ENCODE measurements around the gene NR4A1.

The NR4A1 gene

GRCh38 chr12:52018433-52019112, 32.7 kb upstream of the NR4A1 start:
- no peak for DNase-seq (ENCODE audit: low read depth)

DNA sequence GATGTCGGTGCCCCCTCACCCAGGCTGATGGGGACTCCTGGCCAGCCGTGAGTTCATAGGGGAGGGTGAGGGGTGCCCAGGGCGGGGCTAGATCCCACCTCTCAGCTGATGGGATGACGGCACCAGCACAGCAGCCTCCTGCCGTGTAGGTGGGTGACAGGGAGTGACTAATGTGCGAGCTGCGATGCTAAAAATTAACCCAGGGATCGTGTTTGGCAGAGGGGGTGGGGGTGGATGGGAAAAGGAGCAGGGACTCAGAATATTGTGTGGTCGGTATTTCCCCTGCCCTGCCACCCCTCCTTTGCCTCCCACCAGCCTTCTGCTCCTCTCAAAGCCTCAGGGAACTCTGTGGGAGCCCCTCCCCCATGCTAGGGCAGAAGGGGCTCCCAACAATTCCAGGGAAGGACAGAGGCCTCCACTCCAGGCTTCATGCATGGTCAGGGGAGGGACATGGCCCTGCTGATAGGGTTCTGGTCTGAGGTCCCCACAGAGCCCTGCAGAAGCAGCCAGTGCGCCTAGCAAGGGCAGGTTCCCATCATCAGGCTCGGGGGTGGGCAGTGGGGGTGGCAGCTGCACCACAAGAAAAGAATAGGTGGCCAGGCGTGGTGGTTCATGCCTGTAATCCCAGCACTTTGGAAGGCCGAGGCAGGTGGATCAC, 32.0 kb upstream of the NR4A1 start:
- no peak for DNase-seq (ENCODE audit: low read depth)

DNA sequence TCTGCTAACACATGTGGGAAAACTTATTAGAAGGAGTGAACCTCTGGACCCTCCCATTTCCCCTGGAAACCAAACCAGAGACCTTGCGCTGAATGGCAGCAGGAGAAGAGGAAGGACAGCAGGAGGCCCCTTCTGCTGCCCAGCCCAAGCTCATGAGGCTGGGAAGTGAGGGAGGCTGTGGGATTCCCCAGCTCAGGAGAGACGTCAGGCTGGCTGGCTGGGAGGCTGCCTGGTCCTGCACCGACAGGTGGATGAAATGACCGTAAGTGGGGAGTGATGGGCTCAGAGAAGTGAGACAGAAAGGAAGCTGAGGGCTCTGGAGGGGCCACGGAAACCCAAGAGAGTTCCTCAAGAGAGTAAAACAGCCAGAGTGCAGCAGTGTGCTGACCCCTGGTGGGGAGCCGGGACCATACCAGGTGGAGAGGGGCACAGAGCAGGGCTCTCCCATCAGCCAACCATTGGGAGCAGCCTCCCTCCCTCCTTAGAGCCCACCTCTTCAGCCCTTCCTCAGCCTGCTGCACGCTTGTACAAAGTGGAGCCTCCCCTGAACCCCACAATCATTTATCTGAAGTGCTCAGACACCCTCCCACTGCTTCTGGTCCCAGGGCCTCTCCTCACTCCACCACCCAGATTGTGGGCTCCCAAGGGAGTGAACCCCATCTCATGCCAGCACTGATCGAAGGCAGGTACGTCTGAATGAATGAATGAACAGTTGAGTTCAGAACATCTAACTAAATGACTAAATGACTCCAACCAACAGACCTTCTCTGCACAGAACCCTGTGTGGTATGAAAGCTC, 30.5 kb upstream of the NR4A1 start:
- DNase-seq (ENCODE audit: low read depth): peak; percentile 61

DNA sequence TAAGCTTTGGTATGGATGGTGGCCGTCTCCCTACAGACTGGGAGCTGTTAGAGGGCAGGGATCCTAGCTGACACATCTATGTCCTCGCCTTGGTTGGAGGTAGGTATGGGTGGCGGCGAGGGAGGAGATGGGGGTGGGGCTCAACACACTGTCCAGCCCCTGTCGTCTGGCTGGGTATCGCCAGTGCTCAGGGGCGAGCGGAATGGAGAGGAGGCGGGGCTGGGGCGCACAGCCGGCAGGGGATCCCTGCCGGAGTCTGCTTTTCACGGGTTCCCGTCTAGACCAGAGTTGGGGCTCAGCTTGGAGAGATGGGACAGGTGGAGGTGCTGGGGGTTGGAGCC, 28.4 kb upstream of the NR4A1 start:
- no peak for DNase-seq (ENCODE audit: low read depth)

- peak; percentile 72 for DNase-seq (ENCODE audit: low read depth)
Observed at GRCh38 chr12:52023182-52023975, 27.9 kb upstream of the NR4A1 start.

GRCh38 chr12:52023976-52024688, 27.1 kb upstream of the NR4A1 start:
- no peak for DNase-seq (ENCODE audit: low read depth)

GRCh38 chr12:52024845-52025230, 26.4 kb upstream of the NR4A1 start:
- DNase-seq (ENCODE audit: low read depth): no peak

- no peak for DNase-seq (ENCODE audit: low read depth)
Observed at GRCh38 chr12:52026263-52026662, 25.0 kb upstream of the NR4A1 start.

GRCh38 chr12:52027085-52027843, 24.0 kb upstream of the NR4A1 start:
- no peak for DNase-seq (ENCODE audit: low read depth)

- peak; percentile 73 for DNase-seq (ENCODE audit: low read depth)
Observed at GRCh38 chr12:52029685-52030084, 21.6 kb upstream of the NR4A1 start.

- peak; percentile 70 for DNase-seq (ENCODE audit: low read depth)
Observed at GRCh38 chr12:52032446-52032803, 18.8 kb upstream of the NR4A1 start.

GRCh38 chr12:52032804-52033445, 18.3 kb upstream of the NR4A1 start:
- peak; percentile 98 for DNase-seq (ENCODE audit: low read depth)

GRCh38 chr12:52033446-52034140, 17.6 kb upstream of the NR4A1 start:
- no peak for DNase-seq (ENCODE audit: low read depth)

DNA sequence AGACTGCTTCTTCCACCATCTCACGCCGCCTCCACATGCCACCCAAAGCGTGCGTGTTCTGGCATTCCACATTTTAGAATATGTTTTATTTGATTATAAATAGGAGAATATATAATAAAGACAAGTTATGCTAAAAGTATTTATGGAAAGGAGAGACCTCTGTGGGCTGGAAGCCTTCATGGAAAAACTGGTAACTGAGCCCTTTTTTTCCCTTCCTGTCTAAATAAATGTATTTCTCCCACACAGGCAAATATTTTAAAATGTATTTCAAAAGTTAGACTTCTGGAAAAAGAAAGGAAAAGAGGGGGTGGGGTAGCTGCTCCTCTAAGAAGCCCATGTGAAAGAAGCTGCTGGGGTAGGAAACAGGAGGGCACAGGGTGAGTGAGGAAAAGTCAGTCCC, 16.1 kb upstream of the NR4A1 start:
- DNase-seq (ENCODE audit: low read depth): no peak

- DNase-seq (ENCODE audit: low read depth): no peak
Observed at GRCh38 chr12:52035926-52036325, 15.3 kb upstream of the NR4A1 start.

- DNase-seq (ENCODE audit: low read depth): peak; percentile 85
Observed at GRCh38 chr12:52036587-52037171, 14.6 kb upstream of the NR4A1 start.

GRCh38 chr12:52037248-52037861, 13.9 kb upstream of the NR4A1 start:
- DNase-seq (ENCODE audit: low read depth): peak; percentile 63

DNA sequence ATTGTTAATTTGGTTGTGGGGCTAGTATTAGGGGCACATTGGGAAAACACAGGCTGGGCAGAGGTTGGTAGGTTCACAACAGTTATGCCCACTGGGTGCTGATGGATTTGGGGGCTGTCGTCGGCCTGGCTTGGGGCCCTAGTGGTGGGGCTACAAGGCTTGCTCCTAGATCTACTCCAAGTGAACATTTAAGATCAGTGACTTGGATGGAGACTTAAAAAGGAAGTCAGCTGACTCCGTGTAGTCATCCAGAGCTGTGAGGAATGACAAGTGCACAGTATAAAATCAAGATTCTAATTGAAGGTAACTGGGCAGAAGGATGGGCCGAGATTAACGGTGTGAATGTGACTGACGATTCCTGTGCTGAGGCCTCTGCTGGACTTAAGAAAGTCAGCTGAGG, 12.8 kb upstream of the NR4A1 start:
- DNase-seq (ENCODE audit: low read depth): peak; percentile 45

- DNase-seq (ENCODE audit: low read depth): no peak
Observed at GRCh38 chr12:52041035-52041434, 10.2 kb upstream of the NR4A1 start.

Data from EH (cell line).